ENCODE measurements around the gene HIPK1. TPM values are rescaled to one million over a fixed set of nuclear protein-coding genes. Genes with fewer than 3 reads are reported as not detected.

Gene HIPK1
- total and polyA plus RNA-seq, 2 of the 13 experiments (the other 11 are each of a cell fraction or from before 2014, with no cell fraction given) = 20.8 to 33.4 TPM

DNA sequence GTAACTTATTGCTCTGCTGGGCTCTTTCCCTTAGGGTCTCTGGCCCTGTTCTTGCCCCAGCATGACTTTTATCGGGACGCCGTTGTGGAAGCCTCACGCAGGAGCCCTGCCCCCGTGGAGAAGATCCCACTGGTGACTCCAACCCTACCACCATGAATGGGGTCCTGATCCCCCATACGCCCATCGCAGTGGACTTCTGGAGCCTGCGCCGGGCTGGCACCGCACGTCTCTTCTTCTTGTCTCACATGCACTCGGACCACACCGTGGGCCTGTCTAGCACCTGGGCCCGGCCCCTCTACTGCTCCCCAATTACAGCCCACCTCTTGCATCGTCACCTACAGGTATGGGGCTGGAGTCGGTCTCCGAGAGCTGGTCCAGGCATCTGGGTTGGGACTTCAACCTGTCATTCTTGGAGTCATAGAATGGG lies 23.7 kb upstream of the HIPK1 start (continued):
- TF ChIP-seq, protein P1, sequence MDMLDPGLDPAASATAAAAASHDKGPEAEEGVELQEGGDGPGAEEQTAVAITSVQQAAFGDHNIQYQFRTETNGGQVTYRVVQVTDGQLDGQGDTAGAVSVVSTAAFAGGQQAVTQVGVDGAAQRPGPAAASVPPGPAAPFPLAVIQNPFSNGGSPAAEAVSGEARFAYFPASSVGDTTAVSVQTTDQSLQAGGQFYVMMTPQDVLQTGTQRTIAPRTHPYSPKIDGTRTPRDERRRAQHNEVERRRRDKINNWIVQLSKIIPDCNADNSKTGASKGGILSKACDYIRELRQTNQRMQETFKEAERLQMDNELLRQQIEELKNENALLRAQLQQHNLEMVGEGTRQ (IDR thresholded peaks at IDR 0.05; ENCODE audit: low read depth, low read length) = no peak
- TF ChIP-seq, protein P1 (CRISPR knock-in tag; IDR thresholded peaks at IDR 0.05; ENCODE audit: borderline replicate concordance) = no peak
- TF ChIP-seq, protein P2, sequence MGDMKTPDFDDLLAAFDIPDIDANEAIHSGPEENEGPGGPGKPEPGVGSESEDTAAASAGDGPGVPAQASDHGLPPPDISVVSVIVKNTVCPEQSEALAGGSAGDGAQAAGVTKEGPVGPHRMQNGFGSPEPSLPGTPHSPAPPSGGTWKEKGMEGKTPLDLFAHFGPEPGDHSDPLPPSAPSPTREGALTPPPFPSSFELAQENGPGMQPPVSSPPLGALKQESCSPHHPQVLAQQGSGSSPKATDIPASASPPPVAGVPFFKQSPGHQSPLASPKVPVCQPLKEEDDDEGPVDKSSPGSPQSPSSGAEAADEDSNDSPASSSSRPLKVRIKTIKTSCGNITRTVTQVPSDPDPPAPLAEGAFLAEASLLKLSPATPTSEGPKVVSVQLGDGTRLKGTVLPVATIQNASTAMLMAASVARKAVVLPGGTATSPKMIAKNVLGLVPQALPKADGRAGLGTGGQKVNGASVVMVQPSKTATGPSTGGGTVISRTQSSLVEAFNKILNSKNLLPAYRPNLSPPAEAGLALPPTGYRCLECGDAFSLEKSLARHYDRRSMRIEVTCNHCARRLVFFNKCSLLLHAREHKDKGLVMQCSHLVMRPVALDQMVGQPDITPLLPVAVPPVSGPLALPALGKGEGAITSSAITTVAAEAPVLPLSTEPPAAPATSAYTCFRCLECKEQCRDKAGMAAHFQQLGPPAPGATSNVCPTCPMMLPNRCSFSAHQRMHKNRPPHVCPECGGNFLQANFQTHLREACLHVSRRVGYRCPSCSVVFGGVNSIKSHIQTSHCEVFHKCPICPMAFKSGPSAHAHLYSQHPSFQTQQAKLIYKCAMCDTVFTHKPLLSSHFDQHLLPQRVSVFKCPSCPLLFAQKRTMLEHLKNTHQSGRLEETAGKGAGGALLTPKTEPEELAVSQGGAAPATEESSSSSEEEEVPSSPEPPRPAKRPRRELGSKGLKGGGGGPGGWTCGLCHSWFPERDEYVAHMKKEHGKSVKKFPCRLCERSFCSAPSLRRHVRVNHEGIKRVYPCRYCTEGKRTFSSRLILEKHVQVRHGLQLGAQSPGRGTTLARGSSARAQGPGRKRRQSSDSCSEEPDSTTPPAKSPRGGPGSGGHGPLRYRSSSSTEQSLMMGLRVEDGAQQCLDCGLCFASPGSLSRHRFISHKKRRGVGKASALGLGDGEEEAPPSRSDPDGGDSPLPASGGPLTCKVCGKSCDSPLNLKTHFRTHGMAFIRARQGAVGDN (CRISPR knock-in tag; IDR thresholded peaks at IDR 0.05) = 0 out of 2 replicates have a peak, but pooled peaks have one; percentile 29
- TF ChIP-seq MXI1 (IDR thresholded peaks at IDR 0.05; ENCODE audit: borderline replicate concordance, low read depth, low read length) (no peak), ATF1 (CRISPR knock-in tag; IDR thresholded peaks at IDR 0.05) (no peak), ZNF24 (IDR thresholded peaks at IDR 0.05) (no peak), SP140L (CRISPR knock-in tag; IDR thresholded peaks at IDR 0.05; ENCODE audit: borderline replicate concordance) (no peak), MIER3 (CRISPR knock-in tag; IDR thresholded peaks at IDR 0.05; ENCODE audit: borderline replicate concordance) (no peak), ZNF552 (CRISPR knock-in tag; IDR thresholded peaks at IDR 0.05; ENCODE audit: borderline replicate concordance) (0 out of 2 replicates have a peak, but pooled peaks have one; percentile 23), ZFP36L2 (CRISPR knock-in tag; IDR thresholded peaks at IDR 0.05) (no peak), GATA4 (IDR thresholded peaks at IDR 0.05; ENCODE audit: borderline replicate concordance, low read depth) (no peak), GZF1 (CRISPR knock-in tag; IDR thresholded peaks at IDR 0.05) (0 out of 2 replicates have a peak, but pooled peaks have one; percentile 29), TRIM24 (CRISPR knock-in tag; IDR thresholded peaks at IDR 0.05) (no peak)
- TF ChIP-seq, protein P3, sequence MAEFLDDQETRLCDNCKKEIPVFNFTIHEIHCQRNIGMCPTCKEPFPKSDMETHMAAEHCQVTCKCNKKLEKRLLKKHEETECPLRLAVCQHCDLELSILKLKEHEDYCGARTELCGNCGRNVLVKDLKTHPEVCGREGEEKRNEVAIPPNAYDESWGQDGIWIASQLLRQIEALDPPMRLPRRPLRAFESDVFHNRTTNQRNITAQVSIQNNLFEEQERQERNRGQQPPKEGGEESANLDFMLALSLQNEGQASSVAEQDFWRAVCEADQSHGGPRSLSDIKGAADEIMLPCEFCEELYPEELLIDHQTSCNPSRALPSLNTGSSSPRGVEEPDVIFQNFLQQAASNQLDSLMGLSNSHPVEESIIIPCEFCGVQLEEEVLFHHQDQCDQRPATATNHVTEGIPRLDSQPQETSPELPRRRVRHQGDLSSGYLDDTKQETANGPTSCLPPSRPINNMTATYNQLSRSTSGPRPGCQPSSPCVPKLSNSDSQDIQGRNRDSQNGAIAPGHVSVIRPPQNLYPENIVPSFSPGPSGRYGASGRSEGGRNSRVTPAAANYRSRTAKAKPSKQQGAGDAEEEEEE (CRISPR knock-in tag; IDR thresholded peaks at IDR 0.05; ENCODE audit: borderline replicate concordance) = no peak
- TF ChIP-seq, protein P4, sequence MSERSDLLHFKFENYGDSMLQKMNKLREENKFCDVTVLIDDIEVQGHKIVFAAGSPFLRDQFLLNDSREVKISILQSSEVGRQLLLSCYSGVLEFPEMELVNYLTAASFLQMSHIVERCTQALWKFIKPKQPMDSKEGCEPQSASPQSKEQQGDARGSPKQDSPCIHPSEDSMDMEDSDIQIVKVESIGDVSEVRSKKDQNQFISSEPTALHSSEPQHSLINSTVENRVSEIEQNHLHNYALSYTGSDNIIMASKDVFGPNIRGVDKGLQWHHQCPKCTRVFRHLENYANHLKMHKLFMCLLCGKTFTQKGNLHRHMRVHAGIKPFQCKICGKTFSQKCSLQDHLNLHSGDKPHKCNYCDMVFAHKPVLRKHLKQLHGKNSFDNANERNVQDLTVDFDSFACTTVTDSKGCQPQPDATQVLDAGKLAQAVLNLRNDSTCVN (CRISPR knock-in tag; IDR thresholded peaks at IDR 0.05; ENCODE audit: borderline replicate concordance) = no peak
- TF ChIP-seq, protein P5, sequence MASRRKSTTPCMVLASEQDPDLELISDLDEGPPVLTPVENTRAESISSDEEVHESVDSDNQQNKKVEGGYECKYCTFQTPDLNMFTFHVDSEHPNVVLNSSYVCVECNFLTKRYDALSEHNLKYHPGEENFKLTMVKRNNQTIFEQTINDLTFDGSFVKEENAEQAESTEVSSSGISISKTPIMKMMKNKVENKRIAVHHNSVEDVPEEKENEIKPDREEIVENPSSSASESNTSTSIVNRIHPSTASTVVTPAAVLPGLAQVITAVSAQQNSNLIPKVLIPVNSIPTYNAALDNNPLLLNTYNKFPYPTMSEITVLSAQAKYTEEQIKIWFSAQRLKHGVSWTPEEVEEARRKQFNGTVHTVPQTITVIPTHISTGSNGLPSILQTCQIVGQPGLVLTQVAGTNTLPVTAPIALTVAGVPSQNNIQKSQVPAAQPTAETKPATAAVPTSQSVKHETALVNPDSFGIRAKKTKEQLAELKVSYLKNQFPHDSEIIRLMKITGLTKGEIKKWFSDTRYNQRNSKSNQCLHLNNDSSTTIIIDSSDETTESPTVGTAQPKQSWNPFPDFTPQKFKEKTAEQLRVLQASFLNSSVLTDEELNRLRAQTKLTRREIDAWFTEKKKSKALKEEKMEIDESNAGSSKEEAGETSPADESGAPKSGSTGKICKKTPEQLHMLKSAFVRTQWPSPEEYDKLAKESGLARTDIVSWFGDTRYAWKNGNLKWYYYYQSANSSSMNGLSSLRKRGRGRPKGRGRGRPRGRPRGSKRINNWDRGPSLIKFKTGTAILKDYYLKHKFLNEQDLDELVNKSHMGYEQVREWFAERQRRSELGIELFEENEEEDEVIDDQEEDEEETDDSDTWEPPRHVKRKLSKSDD (CRISPR knock-in tag; IDR thresholded peaks at IDR 0.05; ENCODE audit: low read depth) = 0 out of 2 replicates have a peak, but pooled peaks have one; percentile 18
